Endothelial cell of umbilical vein (primary cell): Measurements from ENCODE around the gene RNU5B-1. TPM values are rescaled to one million over a fixed set of nuclear protein-coding genes. Genes with fewer than 3 reads are reported as not detected.
"Not testable (repeated sequence)": the region's sequence is repeated elsewhere in the genome, so short reads cannot be mapped to it uniquely, and the experiment has no call there.

Source experiments
- BruUV-seq: library from RNA; stranded (reverse); fragments of 400-500 nt; replicated peaks from 2 replicates; lab custom pipeline; 2021; lab: Mats Ljungman, UMichigan
- CTCF ChIA-PET: fragments of 300-600, 350-600 bp; sonication (Branson Sonifier 250); formaldehyde crosslinking; loops from one replicate; lab custom pipeline; 2021; ENCODE audit warnings: antibody characterized with exemption, inconsistent platforms; lab: Charles Lee
- POLR2A ChIA-PET: fragments of 300-600, 350-600 bp; sonication (Branson Sonifier 250); formaldehyde crosslinking; loops from one replicate; lab custom pipeline; 2021; ENCODE audit warnings: antibody characterized with exemption, inconsistent platforms; lab: Charles Lee
- DNase-seq: peaks from one replicate; pipeline ENCODE4 v3.0.0-alpha.2; 2011; ENCODE audit warnings: low read depth, low spot score
- FAIRE-seq: peaks from 2 replicates; lab custom pipeline; 2011; peaks lifted over from hg19 to GRCh38; lab: Jason Lieb, UNC
- H2AFZ ChIP-seq: 2 replicates; pipeline ENCODE4 v1.6.0; 2012; ENCODE audit warnings: low read depth, low read length, control low read depth, inconsistent platforms
- H3K27ac ChIP-seq: 2 replicates; pipeline ENCODE4 v1.5.1; 2011; ENCODE audit warnings: low read depth, mild to moderate bottlenecking, control low read depth, low read length, moderate library complexity; ENCODE audit not compliant: insufficient read depth
- H3K27me3 ChIP-seq, 2 experiments: 2 replicates each; pipeline versions ENCODE4 v1.6.0 to v1.6.1; 2011; ENCODE audit warnings: low read length in 2 of 2, mixed read lengths in 1 of 2; ENCODE audit not compliant: control insufficient read depth in 2 of 2, insufficient read depth in 2 of 2
- H3K36me3 ChIP-seq, 2 experiments: 2 replicates in 1 of 2; 3 replicates in 1 of 2; pipeline ENCODE4 v1.5.1; 2011; ENCODE audit warnings: low read length in 2 of 2, mild to moderate bottlenecking in 1 of 2, moderate library complexity in 1 of 2; ENCODE audit not compliant: control insufficient read depth in 2 of 2, insufficient read depth in 2 of 2; ENCODE audit errors: extremely low read depth in 1 of 2
- H3K4me1 ChIP-seq: 3 replicates; pipeline ENCODE4 v1.5.1; 2011; ENCODE audit warnings: mild to moderate bottlenecking, low read length; ENCODE audit not compliant: control insufficient read depth, insufficient read depth; ENCODE audit errors: extremely low read depth
- H3K4me2 ChIP-seq: 2 replicates; pipeline ENCODE4 v1.6.1; 2011; ENCODE audit warnings: low read length, control low read depth, mixed read lengths; ENCODE audit not compliant: insufficient read depth
- H3K4me3 ChIP-seq, 3 experiments: fragments of 200-600 bp in 1 of 3; sonication (generic), shearing (Covaris generic) in 1 of 3; replicated peaks in 1 of 3; 2 replicates each; pipeline ENCODE4 v1.5.1; 2011 to 2016; ENCODE audit warnings: control low read depth in 3 of 3, low read length in 3 of 3, mild to moderate bottlenecking in 2 of 3, inconsistent platforms in 1 of 3, low read depth in 1 of 3, moderate library complexity in 1 of 3; ENCODE audit not compliant: insufficient read depth in 1 of 3
- H3K79me2 ChIP-seq: 2 replicates; pipeline ENCODE4 v1.6.0; 2012; ENCODE audit warnings: low read length, inconsistent platforms; ENCODE audit not compliant: control insufficient read depth, insufficient read depth
- H3K9ac ChIP-seq: replicated peaks from 2 replicates; pipeline ENCODE3; 2011; ENCODE audit warnings: low read length, control low read depth; ENCODE audit not compliant: insufficient read depth; ENCODE audit errors: extremely low read depth
- H3K9me1 ChIP-seq: replicated peaks from 3 replicates; pipeline ENCODE4 v1.6.0; 2011; ENCODE audit warnings: mild to moderate bottlenecking, low read length; ENCODE audit not compliant: control insufficient read depth, insufficient read depth; ENCODE audit errors: extremely low read depth
- H3K9me3 ChIP-seq: replicated peaks from 2 replicates; pipeline ENCODE4 v1.5.1; 2012; ENCODE audit warnings: low read length, inconsistent platforms; ENCODE audit not compliant: control insufficient read depth, insufficient read depth
- H4K20me1 ChIP-seq: replicated peaks from 2 replicates; pipeline ENCODE3; 2011; ENCODE audit warnings: mild to moderate bottlenecking, low read length; ENCODE audit not compliant: control insufficient read depth, insufficient read depth; ENCODE audit errors: extremely low read depth
- EZH2 ChIP-seq: IDR thresholded peaks from 2 replicates; pipeline ENCODE4 v1.6.1; 2012; ENCODE audit warnings: borderline replicate concordance, low read depth, mild to moderate bottlenecking, moderate library complexity, low read length, inconsistent platforms; ENCODE audit not compliant: severe bottlenecking
- FOS ChIP-seq: IDR thresholded peaks from 2 replicates; pipeline ENCODE4 v1.6.1; 2011; ENCODE audit warnings: mild to moderate bottlenecking, low read length, moderate library complexity, borderline replicate concordance; ENCODE audit not compliant: insufficient read depth
- GATA2 ChIP-seq: IDR thresholded peaks from 2 replicates; pipeline ENCODE4 v1.7.0; 2011; ENCODE audit warnings: low read depth, mild to moderate bottlenecking, moderate library complexity, mixed read lengths, low read length; ENCODE audit not compliant: insufficient read length, insufficient read depth
- JUN ChIP-seq: IDR thresholded peaks from 2 replicates; pipeline ENCODE4 v1.6.1; 2011; ENCODE audit warnings: borderline replicate concordance, low read depth; ENCODE audit not compliant: insufficient read length, insufficient read depth
- MAX ChIP-seq: IDR thresholded peaks from 2 replicates; pipeline ENCODE4 v1.6.1; 2011; ENCODE audit not compliant: insufficient read depth, insufficient read length
- MYC ChIP-seq: IDR thresholded peaks from one replicate; pipeline ENCODE4 v1.6.1; 2011; ENCODE audit warnings: mild to moderate bottlenecking, low read depth, low read length
- POLR2A ChIP-seq: IDR thresholded peaks from 2 replicates; pipeline ENCODE4 v1.6.1; 2012; ENCODE audit warnings: low read depth, mild to moderate bottlenecking, control low read depth, low read length
- POLR2AphosphoS5 ChIP-seq: IDR thresholded peaks from 2 replicates; pipeline ENCODE4 v1.6.1; 2012; ENCODE audit warnings: low read depth, mild to moderate bottlenecking, control low read depth, low read length, moderate library complexity; ENCODE audit not compliant: insufficient read depth
- dilution Hi-C: fragments of 300-500 bp; cut with MboI; formaldehyde crosslinking; loops from one replicate; pipeline ENCODE4 v1.15.0; 2019; ENCODE audit warnings: low sequenced_read_pairs; ENCODE audit not compliant: extremely low pct_ligation_motif_present
- intact Hi-C: fragments of 100-400 bp; cut with micrococcal nuclease; formaldehyde crosslinking; loops from one replicate; pipeline ENCODE4 v1.10.0; 2022
- polyA plus RNA-seq, 4 experiments: library from polyadenylated mRNA; depleted of rRNA in 3 of 4; stranded (reverse) in 3 of 4; unstranded in 1 of 4; fragments of >200 nt; gene quantifications; 2 replicates each; pipeline versions ENCODE4 v1.2.1 to v1.2.3, GENCODE V29; 2011 to 2012; ENCODE audit warnings: missing spikeins in 1 of 4
- total RNA-seq: library from RNA; stranded (reverse); gene quantifications from 2 replicates; pipeline ENCODE4 v1.2.3, GENCODE V29; 2021
- TF ChIP-seq, protein P1 (sequence below), 2 donors: IDR thresholded peaks; 1 replicate in 1 of 2; 2 replicates in 1 of 2; pipeline ENCODE4 v1.5.1; 2011; ENCODE audit warnings: low read length in 2 of 2, mild to moderate bottlenecking in 2 of 2, moderate library complexity in 2 of 2, control low read depth in 1 of 2, inconsistent platforms in 1 of 2, low read depth in 1 of 2; ENCODE audit not compliant: insufficient read depth in 1 of 2; ENCODE audit errors: extremely low read depth in 1 of 2

Gene RNU5B-1
- total and polyA plus RNA-seq, 2 donors (not counting 3 experiments of a cell fraction or from before 2014, with no cell fraction given) = not detected

DNA sequence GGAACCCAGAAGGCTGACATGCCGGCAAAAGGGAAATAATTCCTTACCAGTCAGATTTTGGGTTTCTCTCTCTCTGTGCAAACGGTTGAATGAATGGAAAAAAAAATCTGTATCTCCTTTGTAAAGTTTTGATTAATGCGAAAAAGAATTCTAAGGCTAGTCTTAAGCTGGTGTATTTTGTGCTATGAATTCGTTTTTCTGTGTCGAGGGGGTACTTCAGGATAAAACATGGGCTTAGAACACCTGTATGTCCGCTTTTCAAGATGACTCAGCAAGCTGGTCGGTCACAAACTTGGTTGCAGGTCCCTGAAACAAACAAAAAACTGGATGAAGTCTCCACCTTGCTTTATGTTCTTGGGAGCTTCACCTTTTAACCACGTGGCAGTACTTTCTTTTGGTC is 44.9 kb downstream of the RNU5B-1 start:
- DNase-seq (no peak), FAIRE-seq (no peak)
- no peaks in the 10 kb centered on the region for H3K79me2 ChIP-seq
- no peaks in the 10 kb centered on the region for H3K4me1 ChIP-seq
- BruUV-seq = no TSS peak
- POLR2A ChIA-PET = interaction anchor here (1.2 kb wide), 1 partner anchor 45 kb away, joined by 4 read pairs; the partner anchor contains the start of gene RNU5B-1
- H3K27me3 ChIP-seq = peaks cover 4 to 10% of the 10 kb centered on the region in 2 experiments
- no peaks in the 10 kb centered on the region for H3K36me3 ChIP-seq
- no peaks in the 10 kb centered on the region for H4K20me1 ChIP-seq
- no peak overlapping the region for H2AFZ ChIP-seq
- intact Hi-C loops (no loop called here), dilution Hi-C loops (no loop called here)
- H3K4me2 ChIP-seq = no peak overlapping the region
- no peak for TF ChIP-seq MYC
- TF ChIP-seq POLR2A = no peak
- no peak for TF ChIP-seq EZH2
- no peak for TF ChIP-seq FOS
- no peak for TF ChIP-seq MAX
- no peak for TF ChIP-seq JUN
- TF ChIP-seq, protein P1, sequence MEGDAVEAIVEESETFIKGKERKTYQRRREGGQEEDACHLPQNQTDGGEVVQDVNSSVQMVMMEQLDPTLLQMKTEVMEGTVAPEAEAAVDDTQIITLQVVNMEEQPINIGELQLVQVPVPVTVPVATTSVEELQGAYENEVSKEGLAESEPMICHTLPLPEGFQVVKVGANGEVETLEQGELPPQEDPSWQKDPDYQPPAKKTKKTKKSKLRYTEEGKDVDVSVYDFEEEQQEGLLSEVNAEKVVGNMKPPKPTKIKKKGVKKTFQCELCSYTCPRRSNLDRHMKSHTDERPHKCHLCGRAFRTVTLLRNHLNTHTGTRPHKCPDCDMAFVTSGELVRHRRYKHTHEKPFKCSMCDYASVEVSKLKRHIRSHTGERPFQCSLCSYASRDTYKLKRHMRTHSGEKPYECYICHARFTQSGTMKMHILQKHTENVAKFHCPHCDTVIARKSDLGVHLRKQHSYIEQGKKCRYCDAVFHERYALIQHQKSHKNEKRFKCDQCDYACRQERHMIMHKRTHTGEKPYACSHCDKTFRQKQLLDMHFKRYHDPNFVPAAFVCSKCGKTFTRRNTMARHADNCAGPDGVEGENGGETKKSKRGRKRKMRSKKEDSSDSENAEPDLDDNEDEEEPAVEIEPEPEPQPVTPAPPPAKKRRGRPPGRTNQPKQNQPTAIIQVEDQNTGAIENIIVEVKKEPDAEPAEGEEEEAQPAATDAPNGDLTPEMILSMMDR (IDR thresholded peaks at IDR 0.05; ENCODE audit: extremely low read depth in 1 of 2, insufficient read depth in 1 of 2, low read depth in 1 of 2, low read length in 2 of 2) = no peak
- TF ChIP-seq GATA2 = no peak
- TF ChIP-seq POLR2AphosphoS5 = no peak
- H3K4me3 ChIP-seq = no peak overlapping the region
- CTCF ChIA-PET = interaction anchor here (1.3 to 1.6 kb wide), 2 partner anchors 31 to 37 kb away, joined by 3 to 4 read pairs; no protein-coding TSS in a partner anchor
- H3K9me3 ChIP-seq = no peaks in the 10 kb centered on the region
- H3K27ac ChIP-seq = no peak overlapping the region
- no peaks in the 10 kb centered on the region for H3K9me1 ChIP-seq
- H3K9ac ChIP-seq = no peak overlapping the region

DNA sequence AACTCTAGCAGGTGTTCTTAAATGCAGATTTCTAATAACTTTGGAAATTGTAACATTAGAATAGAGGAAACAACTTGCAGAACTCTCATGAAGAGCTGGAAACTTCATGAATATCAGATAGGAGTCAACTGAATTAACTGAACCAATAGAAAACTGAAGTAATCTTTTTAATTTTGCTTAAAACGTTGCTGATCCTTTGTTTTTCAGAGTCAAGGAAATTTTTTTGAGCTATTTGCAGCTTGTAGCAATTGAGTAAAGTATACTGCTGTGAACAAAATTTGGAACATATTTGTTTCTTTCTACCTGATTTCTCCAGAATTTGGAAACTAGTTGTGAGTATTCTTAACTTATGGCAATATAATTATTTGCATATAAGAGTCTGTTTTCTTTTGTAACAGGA is 47.5 kb downstream of the RNU5B-1 start:
- H3K4me2 ChIP-seq, FAIRE-seq, BruUV-seq, H3K79me2 ChIP-seq, H3K4me1 ChIP-seq, DNase-seq, H3K9me3 ChIP-seq, intact Hi-C loops, H2AFZ ChIP-seq, H3K4me3 ChIP-seq, H3K9me1 ChIP-seq, H4K20me1 ChIP-seq, dilution Hi-C loops, H3K9ac ChIP-seq, POLR2A ChIA-PET, H3K27ac ChIP-seq, H3K36me3 ChIP-seq: not testable (repeated sequence)
- H3K27me3 ChIP-seq = peaks cover 25 to 26% of the 10 kb centered on the region in 2 experiments
- CTCF ChIA-PET = interaction anchor here (0.9 kb wide), 1 partner anchor 14 kb away, joined by 3 read pairs; no protein-coding TSS in a partner anchor
